Colonic mucosa (tissue), 4 donors: ENCODE data around the gene NXT1. TPM values are rescaled to one million over a fixed set of nuclear protein-coding genes. Genes with fewer than 3 reads are reported as not detected.

Experiments used
- DNase-seq: peaks from one replicate; pipeline ENCODE4 v3.0.0-alpha.2; 2020
- H3K27ac ChIP-seq: fragments of 200-600 bp; one replicate; pipeline ENCODE4 v1.8.0; 2021
- H3K27me3 ChIP-seq: fragments of 200-600 bp; one replicate; pipeline ENCODE4 v1.8.0; 2021
- H3K36me3 ChIP-seq: fragments of 200-600 bp; one replicate; pipeline ENCODE4 v1.8.0; 2021
- H3K4me1 ChIP-seq: fragments of 200-600 bp; one replicate; pipeline ENCODE4 v1.8.0; 2021; ENCODE audit warnings: mild to moderate bottlenecking
- H3K4me3 ChIP-seq: fragments of 200-600 bp; one replicate; pipeline ENCODE4 v1.8.0; 2021
- H3K9ac ChIP-seq, 2 donors: one replicate each; pipeline ENCODE4 v1.7.0; 2013; ENCODE audit warnings: control low read depth in 2 of 2, low read depth in 2 of 2, low read length in 2 of 2
- H3K9me3 ChIP-seq: fragments of 200-600 bp; one replicate; pipeline ENCODE4 v1.8.0; 2021
- intact Hi-C: fragments of 100-400 bp; cut with DNase I; formaldehyde crosslinking; loops from one replicate; pipeline ENCODE4 v1.14.1; 2022
- total RNA-seq, 2 donors: library from RNA; stranded (reverse); fragmentation: NEBNext Ultra II Directional in 1 of 2; extraction: Animal tissue kit (Norgen Biotek cat#: 25700) in 1 of 2; gene quantifications; one replicate each; pipeline ENCODE4 v1.2.1, GENCODE V29; 2021
- TF ChIP-seq, protein P1 (sequence below): fragments of 200-600 bp; IDR thresholded peaks from one replicate; pipeline ENCODE4 v1.8.0; 2022; ENCODE audit warnings: antibody characterized with exemption, mild to moderate bottlenecking
- donor health status: healthy.
- donor health status: DM: no; HTN: no; CAD: no.
- donor health status: DM: no; HTN: no; CAD: no.

NXT1 gene
- total RNA-seq, 2 donors from 2014 or later = 12.4 to 16.6 TPM

GRCh38 chr20:23336476-23336875, 14.1 kb upstream of the NXT1 start:
- Histone ChIP-seq H3K9me3 (no peaks in the 10 kb centered on the region), H3K27ac (no peak overlapping the region), H3K4me3 (no peak overlapping the region), H3K36me3 (no peaks in the 10 kb centered on the region), H3K4me1 (no peaks in the 10 kb centered on the region), H3K27me3 (no peaks in the 10 kb centered on the region), H3K9ac (no peak overlapping the region)
- intact Hi-C loops = no loop called here
- DNase-seq = no peak
- TF ChIP-seq, protein P1, sequence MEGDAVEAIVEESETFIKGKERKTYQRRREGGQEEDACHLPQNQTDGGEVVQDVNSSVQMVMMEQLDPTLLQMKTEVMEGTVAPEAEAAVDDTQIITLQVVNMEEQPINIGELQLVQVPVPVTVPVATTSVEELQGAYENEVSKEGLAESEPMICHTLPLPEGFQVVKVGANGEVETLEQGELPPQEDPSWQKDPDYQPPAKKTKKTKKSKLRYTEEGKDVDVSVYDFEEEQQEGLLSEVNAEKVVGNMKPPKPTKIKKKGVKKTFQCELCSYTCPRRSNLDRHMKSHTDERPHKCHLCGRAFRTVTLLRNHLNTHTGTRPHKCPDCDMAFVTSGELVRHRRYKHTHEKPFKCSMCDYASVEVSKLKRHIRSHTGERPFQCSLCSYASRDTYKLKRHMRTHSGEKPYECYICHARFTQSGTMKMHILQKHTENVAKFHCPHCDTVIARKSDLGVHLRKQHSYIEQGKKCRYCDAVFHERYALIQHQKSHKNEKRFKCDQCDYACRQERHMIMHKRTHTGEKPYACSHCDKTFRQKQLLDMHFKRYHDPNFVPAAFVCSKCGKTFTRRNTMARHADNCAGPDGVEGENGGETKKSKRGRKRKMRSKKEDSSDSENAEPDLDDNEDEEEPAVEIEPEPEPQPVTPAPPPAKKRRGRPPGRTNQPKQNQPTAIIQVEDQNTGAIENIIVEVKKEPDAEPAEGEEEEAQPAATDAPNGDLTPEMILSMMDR = no peak

GRCh38 chr20:23337312-23337711, 13.3 kb upstream of the NXT1 start:
- H3K4me1 ChIP-seq = no peaks in the 10 kb centered on the region
- no peaks in the 10 kb centered on the region for H3K9me3 ChIP-seq
- no peaks in the 10 kb centered on the region for H3K36me3 ChIP-seq
- no peak overlapping the region for H3K9ac ChIP-seq
- no peaks in the 10 kb centered on the region for H3K27me3 ChIP-seq
- no peak overlapping the region for H3K4me3 ChIP-seq
- DNase-seq = no peak
- no peak overlapping the region for H3K27ac ChIP-seq
- TF ChIP-seq, protein P1 = no peak
- intact Hi-C loops = no loop called here

- Histone ChIP-seq H3K36me3 (no peaks in the 10 kb centered on the region), H3K9me3 (no peaks in the 10 kb centered on the region), H3K4me3 (no peak overlapping the region), H3K27me3 (no peaks in the 10 kb centered on the region), H3K4me1 (no peaks in the 10 kb centered on the region), H3K27ac (no peak overlapping the region), H3K9ac (no peak overlapping the region)
- TF ChIP-seq, protein P1 = no peak
- intact Hi-C loops = loop anchor here (10.0 kb wide), 1 partner anchor 645 kb away; no protein-coding TSS in a partner anchor
- DNase-seq = no peak
Measured at GRCh38 chr20:23339986-23340385, 10.6 kb upstream of the NXT1 start.

- TF ChIP-seq, protein P1 = peak; percentile 37
- no peak for DNase-seq
- intact Hi-C loops = loop anchor here (10.0 kb wide), 1 partner anchor 646 kb away; no protein-coding TSS in a partner anchor
- no peaks in the 10 kb centered on the region for H3K36me3 ChIP-seq
- H3K4me1 ChIP-seq = no peaks in the 10 kb centered on the region
- no peaks in the 10 kb centered on the region for H3K9me3 ChIP-seq
- H3K27ac ChIP-seq = no peak overlapping the region
- no peaks in the 10 kb centered on the region for H3K27me3 ChIP-seq
- H3K9ac ChIP-seq = no peak overlapping the region
- H3K4me3 ChIP-seq = no peak overlapping the region
Measured at GRCh38 chr20:23340524-23340923, 10.1 kb upstream of the NXT1 start.

DNA sequence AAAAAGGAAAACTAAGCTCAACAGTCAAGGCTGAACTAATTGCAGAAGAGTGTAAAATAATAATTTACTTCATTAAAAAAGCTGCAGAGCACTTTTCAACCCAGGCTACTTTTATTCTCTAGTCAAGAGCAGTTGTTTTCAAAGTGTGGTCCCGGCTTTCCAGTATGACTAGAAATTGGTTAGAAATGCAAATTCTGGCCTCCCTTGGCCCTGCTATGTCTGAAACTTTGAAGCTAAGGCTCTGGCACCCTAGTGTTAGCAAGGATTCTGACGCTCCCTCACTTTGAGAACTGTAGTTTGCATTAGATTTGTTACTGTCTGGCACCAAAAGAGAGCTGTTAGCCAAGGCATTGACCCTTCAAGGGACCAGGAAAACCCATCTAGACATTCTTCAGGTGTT, 9.5 kb upstream of the NXT1 start:
- TF ChIP-seq, protein P1 = no peak
- Histone ChIP-seq H3K27ac (no peak overlapping the region), H3K36me3 (no peaks in the 10 kb centered on the region), H3K9me3 (no peaks in the 10 kb centered on the region), H3K4me3 (no peak overlapping the region), H3K4me1 (no peaks in the 10 kb centered on the region), H3K9ac (no peak overlapping the region), H3K27me3 (no peaks in the 10 kb centered on the region)
- no peak for DNase-seq
- intact Hi-C loops = loop anchor here (10.0 kb wide), 1 partner anchor 646 kb away; no protein-coding TSS in a partner anchor
